ENCODE data around the gene CTSZ. TPM values are rescaled to one million over a fixed set of nuclear protein-coding genes. Genes with fewer than 3 reads are reported as not detected.
"Not testable (repeated sequence)": the region's sequence is repeated elsewhere in the genome, so short reads cannot be mapped to it uniquely, and the experiment has no call there.

CTSZ gene
- total RNA-seq, 2 donors from 2014 or later, result 274 to 303 TPM

GRCh38 chr20:58950603-58951002 lies 56.5 kb downstream of the CTSZ start:
- intact Hi-C loops (cut with DNase I), result no loop called here
- no peak overlapping the region for H3K27ac ChIP-seq
- no peaks in the 10 kb centered on the region for H3K36me3 ChIP-seq
- H3K9ac ChIP-seq (ENCODE audit: low read depth in 2 of 2, low read length in 2 of 2), result no peak overlapping the region
- H3K4me3 ChIP-seq, result no peak overlapping the region
- H3K9me3 ChIP-seq, result no peaks in the 10 kb centered on the region
- no peaks in the 10 kb centered on the region for H3K27me3 ChIP-seq
- no peaks in the 10 kb centered on the region for H3K4me1 ChIP-seq
- DNase-seq, result no peak
- no peak for TF ChIP-seq CTCF (IDR thresholded peaks at IDR 0.05)

- H3K27ac ChIP-seq; H3K4me1 ChIP-seq; intact Hi-C loops (cut with DNase I); H3K4me3 ChIP-seq; H3K9me3 ChIP-seq; H3K9ac ChIP-seq (ENCODE audit: low read depth in 2 of 2, low read length in 2 of 2); H3K27me3 ChIP-seq; H3K36me3 ChIP-seq; DNase-seq: not testable (repeated sequence)
Measured at GRCh38 chr20:58947797-58948388, 59.2 kb downstream of the CTSZ start.

- intact Hi-C loops (cut with DNase I), result no loop called here
- Histone ChIP-seq H3K27ac (no peak overlapping the region), H3K4me3 (no peak overlapping the region), H3K9ac (ENCODE audit: low read depth in 2 of 2, low read length in 2 of 2) (no peak overlapping the region), H3K4me1 (no peaks in the 10 kb centered on the region), H3K27me3 (no peaks in the 10 kb centered on the region), H3K9me3 (no peaks in the 10 kb centered on the region), H3K36me3 (no peaks in the 10 kb centered on the region)
- DNase-seq, result no peak
- TF ChIP-seq CTCF (IDR thresholded peaks at IDR 0.05), result no peak
Measured at GRCh38 chr20:58945965-58946631, 61.0 kb downstream of the CTSZ start.

Other genes starting within 250 kb of the CTSZ start
- gene GNAS-AS1, start 156.4 kb downstream of the CTSZ start, total RNA-seq, result 1 to 10 TPM in 1 of 2 donors, under 1 TPM in 1; 0.88 to 1.7 TPM
- gene GNAS, start 154.5 kb downstream of the CTSZ start, total RNA-seq, result 100 to 1,000 TPM; 683 to 715 TPM
- gene NELFCD, start 26.0 kb downstream of the CTSZ start, total RNA-seq, result 10 to 100 TPM; 47.1 to 64.4 TPM
- gene TUBB1, start 12.2 kb upstream of the CTSZ start, total RNA-seq, result not detected
- 10 to 100 TPM; 75.0 to 94.1 TPM for gene ATP5F1E, start 25.1 kb upstream of the CTSZ start, total RNA-seq
- 100 to 1,000 TPM; 138 to 141 TPM for gene PRELID3B, start 35.5 kb upstream of the CTSZ start, total RNA-seq
- under 1 TPM; 0.20 to 0.27 TPM for gene ZNF831, start 156.6 kb upstream of the CTSZ start, total RNA-seq